Breast epithelium (tissue), 3 donors: ENCODE measurements around the gene TFCP2.

ENCODE experiments used
- POLR2A ChIP-seq: fragments of 450-650 bp; IDR thresholded peaks from one replicate; pipeline ENCODE4 v1.6.1; 2016; ENCODE audit warnings: antibody characterized with exemption, mild to moderate bottlenecking, moderate library complexity
- TF ChIP-seq, protein P1 (sequence below), 3 donors: fragments of 450-650 bp; IDR thresholded peaks; one replicate each; pipeline ENCODE4 v1.5.1; 2016 to 2017; ENCODE audit warnings: antibody characterized with exemption in 3 of 3, mild to moderate bottlenecking in 3 of 3, moderate library complexity in 3 of 3

DNA sequence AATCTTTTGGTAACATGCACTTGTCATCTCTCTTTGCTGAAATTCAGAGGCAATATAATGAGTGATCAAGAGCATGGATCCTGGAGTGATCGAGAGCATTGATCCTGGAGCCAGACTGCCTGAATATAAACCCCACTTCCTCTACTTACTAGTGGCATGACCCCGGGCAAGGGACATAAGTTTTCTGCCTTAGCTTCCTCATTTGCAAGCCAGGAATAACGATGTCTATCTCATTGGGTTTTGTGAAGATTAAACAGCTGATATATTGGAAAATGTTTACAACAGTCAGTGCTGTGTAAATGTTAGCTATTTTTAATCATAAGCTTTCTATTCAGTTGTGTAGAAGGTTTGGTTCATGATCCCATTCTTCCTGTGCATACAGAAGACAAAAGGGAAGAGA lies 87.2 kb downstream of the TFCP2 start:
- TF ChIP-seq, protein P1, sequence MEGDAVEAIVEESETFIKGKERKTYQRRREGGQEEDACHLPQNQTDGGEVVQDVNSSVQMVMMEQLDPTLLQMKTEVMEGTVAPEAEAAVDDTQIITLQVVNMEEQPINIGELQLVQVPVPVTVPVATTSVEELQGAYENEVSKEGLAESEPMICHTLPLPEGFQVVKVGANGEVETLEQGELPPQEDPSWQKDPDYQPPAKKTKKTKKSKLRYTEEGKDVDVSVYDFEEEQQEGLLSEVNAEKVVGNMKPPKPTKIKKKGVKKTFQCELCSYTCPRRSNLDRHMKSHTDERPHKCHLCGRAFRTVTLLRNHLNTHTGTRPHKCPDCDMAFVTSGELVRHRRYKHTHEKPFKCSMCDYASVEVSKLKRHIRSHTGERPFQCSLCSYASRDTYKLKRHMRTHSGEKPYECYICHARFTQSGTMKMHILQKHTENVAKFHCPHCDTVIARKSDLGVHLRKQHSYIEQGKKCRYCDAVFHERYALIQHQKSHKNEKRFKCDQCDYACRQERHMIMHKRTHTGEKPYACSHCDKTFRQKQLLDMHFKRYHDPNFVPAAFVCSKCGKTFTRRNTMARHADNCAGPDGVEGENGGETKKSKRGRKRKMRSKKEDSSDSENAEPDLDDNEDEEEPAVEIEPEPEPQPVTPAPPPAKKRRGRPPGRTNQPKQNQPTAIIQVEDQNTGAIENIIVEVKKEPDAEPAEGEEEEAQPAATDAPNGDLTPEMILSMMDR (IDR thresholded peaks at IDR 0.05), result no peak
- no peak for TF ChIP-seq POLR2A
